Measurements from ENCODE around the gene OXA1L. TPM values are rescaled to one million over a fixed set of nuclear protein-coding genes. Genes with fewer than 3 reads are reported as not detected.

OXA1L gene
- total RNA-seq, 4 donors from 2014 or later = 64.3 to 83.6 (median 74.1) TPM

- DNase-seq (ENCODE audit: low spot score in 2 of 2) = peak in 1 of 2 donors; percentile 87
- 59 to 71% methylated on average over 32 of the region's 32 CpGs for WGBS, 2 donors
- H3K4me3 ChIP-seq (ENCODE audit: low read depth, poor library complexity, severe bottlenecking) = no peak overlapping the region
- TF ChIP-seq POLR2A (IDR thresholded peaks at IDR 0.05) = no peak
- TF ChIP-seq, protein P1, sequence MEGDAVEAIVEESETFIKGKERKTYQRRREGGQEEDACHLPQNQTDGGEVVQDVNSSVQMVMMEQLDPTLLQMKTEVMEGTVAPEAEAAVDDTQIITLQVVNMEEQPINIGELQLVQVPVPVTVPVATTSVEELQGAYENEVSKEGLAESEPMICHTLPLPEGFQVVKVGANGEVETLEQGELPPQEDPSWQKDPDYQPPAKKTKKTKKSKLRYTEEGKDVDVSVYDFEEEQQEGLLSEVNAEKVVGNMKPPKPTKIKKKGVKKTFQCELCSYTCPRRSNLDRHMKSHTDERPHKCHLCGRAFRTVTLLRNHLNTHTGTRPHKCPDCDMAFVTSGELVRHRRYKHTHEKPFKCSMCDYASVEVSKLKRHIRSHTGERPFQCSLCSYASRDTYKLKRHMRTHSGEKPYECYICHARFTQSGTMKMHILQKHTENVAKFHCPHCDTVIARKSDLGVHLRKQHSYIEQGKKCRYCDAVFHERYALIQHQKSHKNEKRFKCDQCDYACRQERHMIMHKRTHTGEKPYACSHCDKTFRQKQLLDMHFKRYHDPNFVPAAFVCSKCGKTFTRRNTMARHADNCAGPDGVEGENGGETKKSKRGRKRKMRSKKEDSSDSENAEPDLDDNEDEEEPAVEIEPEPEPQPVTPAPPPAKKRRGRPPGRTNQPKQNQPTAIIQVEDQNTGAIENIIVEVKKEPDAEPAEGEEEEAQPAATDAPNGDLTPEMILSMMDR (IDR thresholded peaks at IDR 0.05) = no peak
- intact Hi-C loops (cut with DNase I; ENCODE audit: low total_unique reads) = no loop called here
Observed at GRCh38 chr14:22822016-22822570, 55.6 kb downstream of the OXA1L start.

Other genes starting within 250 kb of the OXA1L start
- 100 to 1,000 TPM; 103 to 131 (median 124) TPM for gene DAD1, start 177.5 kb upstream of the OXA1L start, total RNA-seq
- 10 to 100 TPM; 20.5 to 29.3 (median 28.5) TPM for gene ABHD4, start 168.4 kb upstream of the OXA1L start, total RNA-seq
- gene OR6J1, start 122.3 kb upstream of the OXA1L start, total RNA-seq = not detected
- 10 to 100 TPM in 1 of 4 donors, 1 to 10 TPM in 3; 1.1 to 12.8 (median 6.5) TPM for gene SLC7A7, start 48.7 kb downstream of the OXA1L start, total RNA-seq
- gene MRPL52, start 63.2 kb downstream of the OXA1L start, total RNA-seq = 100 to 1,000 TPM in 1 of 4 donors, 10 to 100 TPM in 3; 24.8 to 230 (median 41.4) TPM
- gene MMP14, start 69.9 kb downstream of the OXA1L start, total RNA-seq = 100 to 1,000 TPM; 135 to 190 (median 151) TPM
- gene LRP10, start 105.1 kb downstream of the OXA1L start, total RNA-seq = 100 to 1,000 TPM; 148 to 209 (median 167) TPM
- 1 to 10 TPM in 2 of 4 donors, under 1 TPM in 2; 0.52 to 2.5 (median 1.5) TPM for gene REM2, start 116.5 kb downstream of the OXA1L start, total RNA-seq
- 100 to 1,000 TPM in 2 of 4 donors, 10 to 100 TPM in 2; 71.2 to 202 (median 105) TPM for gene RBM23, start 152.5 kb downstream of the OXA1L start, total RNA-seq
- gene PRMT5, start 162.7 kb downstream of the OXA1L start, total RNA-seq = 10 to 100 TPM; 42.9 to 53.2 (median 48.3) TPM
- 10 to 100 TPM; 52.3 to 74.4 (median 61.9) TPM for gene HAUS4, start 190.4 kb downstream of the OXA1L start, total RNA-seq
- gene AJUBA, start 215.9 kb downstream of the OXA1L start, total RNA-seq = 10 to 100 TPM; 66.2 to 98.4 (median 74.8) TPM
- gene C14orf93, start 243.5 kb downstream of the OXA1L start, total RNA-seq = 10 to 100 TPM; 16.9 to 29.6 (median 23.2) TPM